ENCODE measurements around the gene RBM33. TPM values are rescaled to one million over a fixed set of nuclear protein-coding genes. Genes with fewer than 3 reads are reported as not detected.
"Not testable (repeated sequence)": the region's sequence is repeated elsewhere in the genome, so short reads cannot be mapped to it uniquely, and the experiment has no call there.

RBM33 gene
- total and polyA plus RNA-seq, 2 experiments from 2014 or later: 51.1 to 53.5 TPM

DNA sequence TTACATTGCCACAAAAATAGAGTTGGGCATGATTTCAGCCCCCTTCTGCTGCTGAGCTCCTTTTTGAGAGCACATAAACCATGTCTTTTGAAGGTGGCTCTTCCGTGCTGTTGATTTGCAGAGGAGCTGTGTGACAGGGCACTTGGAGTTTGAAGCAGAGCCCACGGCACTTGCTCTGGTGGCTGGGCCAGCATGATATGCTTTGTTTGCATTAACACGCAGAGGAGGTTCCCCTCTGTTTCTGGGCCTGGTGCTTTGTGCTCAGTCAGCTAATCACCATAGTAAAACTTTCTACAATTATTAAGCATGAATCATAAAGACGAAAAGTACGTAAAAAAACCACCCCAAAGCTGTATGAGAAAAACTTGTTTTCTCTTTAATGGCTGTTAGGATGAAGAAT lies 40.1 kb downstream of the RBM33 start:
- Histone ChIP-seq H3K4me3 (no peak overlapping the region), H3K27me3 (no peaks in the 10 kb centered on the region), H3K9me3 (ENCODE audit: low read depth) (no peaks in the 10 kb centered on the region), H3K4me1 (ENCODE audit: low read depth) (peaks cover 55% of the 10 kb centered on the region), H3K27ac (peak overlapping the region; percentile 85), H3K36me3 (no peaks in the 10 kb centered on the region)
- TF ChIP-seq, protein P1, sequence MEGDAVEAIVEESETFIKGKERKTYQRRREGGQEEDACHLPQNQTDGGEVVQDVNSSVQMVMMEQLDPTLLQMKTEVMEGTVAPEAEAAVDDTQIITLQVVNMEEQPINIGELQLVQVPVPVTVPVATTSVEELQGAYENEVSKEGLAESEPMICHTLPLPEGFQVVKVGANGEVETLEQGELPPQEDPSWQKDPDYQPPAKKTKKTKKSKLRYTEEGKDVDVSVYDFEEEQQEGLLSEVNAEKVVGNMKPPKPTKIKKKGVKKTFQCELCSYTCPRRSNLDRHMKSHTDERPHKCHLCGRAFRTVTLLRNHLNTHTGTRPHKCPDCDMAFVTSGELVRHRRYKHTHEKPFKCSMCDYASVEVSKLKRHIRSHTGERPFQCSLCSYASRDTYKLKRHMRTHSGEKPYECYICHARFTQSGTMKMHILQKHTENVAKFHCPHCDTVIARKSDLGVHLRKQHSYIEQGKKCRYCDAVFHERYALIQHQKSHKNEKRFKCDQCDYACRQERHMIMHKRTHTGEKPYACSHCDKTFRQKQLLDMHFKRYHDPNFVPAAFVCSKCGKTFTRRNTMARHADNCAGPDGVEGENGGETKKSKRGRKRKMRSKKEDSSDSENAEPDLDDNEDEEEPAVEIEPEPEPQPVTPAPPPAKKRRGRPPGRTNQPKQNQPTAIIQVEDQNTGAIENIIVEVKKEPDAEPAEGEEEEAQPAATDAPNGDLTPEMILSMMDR (IDR thresholded peaks at IDR 0.05; ENCODE audit: low read depth, low read length): no peak
- peak in 1 of 2 donors; percentile 55 for DNase-seq (ENCODE audit: low read depth in 1 of 2, low spot score in 1 of 2)

DNA sequence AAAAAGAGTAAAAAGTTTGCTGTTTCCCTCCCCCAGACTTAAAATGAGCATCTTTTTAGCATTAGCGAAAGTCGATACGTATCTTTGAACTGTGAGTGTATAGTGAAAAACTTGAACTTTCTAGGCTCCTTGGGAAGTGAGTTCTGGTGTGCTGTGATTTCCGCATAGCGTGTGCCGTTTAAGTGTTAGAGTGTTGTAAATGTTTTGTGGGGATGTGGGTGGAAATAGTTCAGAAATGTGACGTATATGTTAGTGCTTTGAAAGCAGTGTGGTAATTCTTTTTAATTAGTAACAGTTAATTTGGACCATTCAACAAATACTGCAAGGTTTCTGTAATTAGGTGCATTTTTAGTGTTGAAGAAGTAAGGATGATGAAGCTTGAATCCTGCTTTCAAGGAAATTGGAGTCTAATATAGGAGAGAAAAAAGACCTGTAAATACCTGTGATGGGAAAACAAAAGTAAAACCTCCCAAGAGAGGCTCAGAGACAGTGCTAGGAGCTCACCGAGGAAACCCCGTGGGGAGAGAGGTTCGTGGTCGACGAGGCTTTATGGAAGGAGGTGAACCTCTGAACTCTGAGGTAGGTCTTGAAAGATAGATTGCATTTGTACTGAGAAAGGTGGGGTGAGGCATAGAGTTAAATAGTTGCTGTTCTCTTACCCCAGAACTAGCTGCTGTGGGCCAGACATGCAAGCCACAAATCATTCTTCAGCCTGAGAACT lies 40.8 kb downstream of the RBM33 start:
- peaks cover 53% of the 10 kb centered on the region for H3K4me1 ChIP-seq (ENCODE audit: low read depth)
- no peak overlapping the region for H3K4me3 ChIP-seq
- TF ChIP-seq, protein P1 (IDR thresholded peaks at IDR 0.05; ENCODE audit: low read depth, low read length): no peak
- H3K9me3 ChIP-seq (ENCODE audit: low read depth): no peaks in the 10 kb centered on the region
- H3K27ac ChIP-seq: peak overlapping the region; percentile 85
- no peaks in the 10 kb centered on the region for H3K36me3 ChIP-seq
- DNase-seq (ENCODE audit: low read depth in 1 of 2, low spot score in 1 of 2): no peak
- no peaks in the 10 kb centered on the region for H3K27me3 ChIP-seq

DNA sequence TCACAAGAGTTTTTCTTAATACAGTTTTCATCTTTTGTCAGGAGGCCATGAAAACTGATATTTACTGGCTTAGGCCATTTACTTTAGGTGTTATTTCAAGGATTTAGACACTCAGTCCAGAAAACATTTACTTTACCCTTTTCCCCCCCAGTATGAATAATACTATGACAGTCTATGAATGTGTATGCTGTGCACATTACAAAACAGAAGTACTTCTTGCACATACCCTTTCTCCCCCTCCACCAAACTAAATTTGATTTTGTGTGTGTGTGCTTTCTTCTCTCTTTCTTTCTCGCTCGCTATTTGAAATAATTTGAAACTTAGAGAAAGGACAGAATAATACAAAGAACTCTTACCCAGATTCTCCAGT lies 41.3 kb downstream of the RBM33 start:
- Histone ChIP-seq H3K4me3 (no peak overlapping the region), H3K27ac (no peak overlapping the region), H3K9me3 (ENCODE audit: low read depth) (no peaks in the 10 kb centered on the region), H3K36me3 (no peaks in the 10 kb centered on the region), H3K4me1 (ENCODE audit: low read depth) (peaks cover 48% of the 10 kb centered on the region), H3K27me3 (no peaks in the 10 kb centered on the region)
- DNase-seq (ENCODE audit: low read depth in 1 of 2, low spot score in 1 of 2): no peak
- TF ChIP-seq, protein P1 (IDR thresholded peaks at IDR 0.05; ENCODE audit: low read depth, low read length): no peak

DNA sequence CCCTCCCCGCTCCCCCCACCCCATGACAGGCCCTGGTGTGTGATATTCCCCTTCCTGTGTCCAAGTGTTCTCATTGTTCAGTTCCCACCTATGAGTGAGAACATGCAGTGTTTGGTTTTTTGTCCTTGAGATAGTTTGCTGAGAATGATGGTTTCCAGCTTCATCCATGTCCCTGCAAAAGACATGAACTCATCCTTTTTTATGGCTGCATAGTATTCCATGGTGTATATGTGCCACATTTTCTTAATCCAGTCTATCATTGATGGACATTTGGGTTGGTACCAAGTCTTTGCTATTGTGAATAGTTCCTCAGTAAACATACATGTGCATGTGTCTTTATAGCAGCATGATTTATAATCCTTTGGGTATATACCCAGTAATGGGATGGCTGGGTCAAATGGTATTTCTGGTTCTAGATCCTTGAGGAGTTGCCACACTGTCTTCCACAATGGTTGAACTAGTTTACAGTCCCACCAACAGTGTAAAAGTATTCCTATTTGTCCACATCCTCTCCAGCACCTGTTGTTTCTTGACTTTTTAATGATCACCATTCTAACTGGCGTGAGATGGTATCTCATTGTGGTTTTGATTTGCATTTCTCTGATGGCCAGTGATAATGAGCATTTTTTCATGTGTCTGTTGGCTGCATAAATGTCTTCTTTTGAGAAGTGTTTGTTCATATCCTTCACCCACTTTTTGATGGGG lies 42.3 kb downstream of the RBM33 start:
- H3K9me3 ChIP-seq (ENCODE audit: low read depth); H3K27me3 ChIP-seq; H3K36me3 ChIP-seq; H3K4me3 ChIP-seq; H3K27ac ChIP-seq; DNase-seq (ENCODE audit: low read depth in 1 of 2, low spot score in 1 of 2): not testable (repeated sequence)
- peaks cover 38% of the 10 kb centered on the region for H3K4me1 ChIP-seq (ENCODE audit: low read depth)

DNA sequence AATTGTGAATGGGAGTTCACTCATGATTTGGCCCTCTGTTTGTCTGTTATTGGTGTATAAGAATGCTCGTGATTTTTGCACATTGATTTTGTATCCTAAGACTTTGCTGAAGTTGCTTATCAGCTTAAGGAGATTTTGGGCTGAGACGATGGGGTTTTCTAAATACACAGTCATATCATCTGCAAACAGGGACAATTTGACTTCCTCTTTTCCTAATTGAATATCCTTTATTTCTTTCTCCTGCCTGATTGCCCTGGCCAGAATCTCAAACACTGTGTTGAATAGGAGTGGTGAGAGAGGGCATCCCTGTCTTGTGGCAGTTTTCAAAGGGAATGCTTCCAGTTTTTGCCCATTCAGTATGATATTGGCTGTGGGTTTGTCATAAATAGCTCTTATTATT lies 43.8 kb downstream of the RBM33 start:
- peaks cover 35% of the 10 kb centered on the region for H3K4me1 ChIP-seq (ENCODE audit: low read depth)
- not testable (repeated sequence) for H3K27me3 ChIP-seq; H3K4me3 ChIP-seq; H3K36me3 ChIP-seq; H3K27ac ChIP-seq; DNase-seq (ENCODE audit: low read depth in 1 of 2, low spot score in 1 of 2); H3K9me3 ChIP-seq (ENCODE audit: low read depth)

DNA sequence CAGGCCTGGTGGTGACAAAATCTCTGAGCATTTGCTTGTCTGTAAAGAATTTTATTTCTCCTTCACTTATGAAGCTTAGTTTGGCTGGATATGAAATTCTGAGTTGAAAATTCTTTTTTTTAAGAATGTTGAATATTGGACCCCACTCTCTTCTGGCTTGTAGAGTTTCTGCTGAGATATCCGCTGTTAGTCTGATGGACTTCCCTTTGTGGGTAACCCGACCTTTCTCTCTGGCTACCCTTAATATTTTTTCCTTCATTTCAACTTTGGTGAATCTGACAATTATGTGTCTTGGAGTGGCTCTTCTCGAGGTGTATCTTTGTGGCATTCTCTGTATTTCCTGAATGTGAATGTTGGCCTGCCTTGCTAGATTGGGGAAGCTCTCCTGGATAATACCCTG lies 46.2 kb downstream of the RBM33 start:
- not testable (repeated sequence) for H3K36me3 ChIP-seq; H3K27ac ChIP-seq; DNase-seq (ENCODE audit: low read depth in 1 of 2, low spot score in 1 of 2); H3K4me3 ChIP-seq; H3K9me3 ChIP-seq (ENCODE audit: low read depth); H3K27me3 ChIP-seq
- H3K4me1 ChIP-seq (ENCODE audit: low read depth): peaks cover 11% of the 10 kb centered on the region

DNA sequence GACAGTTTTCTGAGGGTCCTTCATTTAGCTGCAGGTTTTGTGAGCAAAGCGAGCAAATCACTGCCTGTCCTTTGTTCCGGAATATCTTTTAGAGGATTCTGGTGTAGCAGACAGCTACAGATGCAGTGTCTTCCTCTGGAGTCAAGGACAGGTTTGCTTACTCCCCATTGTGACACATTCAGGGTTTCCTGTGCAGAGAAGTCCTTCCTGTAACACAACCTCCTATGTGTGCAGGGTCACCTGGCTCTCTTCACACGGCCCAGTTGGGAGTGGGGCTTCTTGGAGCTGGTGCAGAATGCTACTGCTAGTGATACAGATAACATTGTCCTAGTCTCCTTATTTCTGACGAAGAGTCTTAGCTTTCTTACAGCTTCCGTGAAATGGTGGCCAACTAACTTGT lies 47.9 kb downstream of the RBM33 start:
- TF ChIP-seq, protein P1 (IDR thresholded peaks at IDR 0.05; ENCODE audit: low read depth, low read length): no peak
- Histone ChIP-seq H3K36me3 (no peaks in the 10 kb centered on the region), H3K27ac (peak overlapping the region; percentile 38), H3K4me3 (no peak overlapping the region), H3K4me1 (ENCODE audit: low read depth) (peaks cover 9% of the 10 kb centered on the region), H3K27me3 (no peaks in the 10 kb centered on the region), H3K9me3 (ENCODE audit: low read depth) (no peaks in the 10 kb centered on the region)
- no peak for DNase-seq (ENCODE audit: low read depth in 1 of 2, low spot score in 1 of 2)
